ENCODE data around the gene PITPNB. TPM values are rescaled to one million over a fixed set of nuclear protein-coding genes. Genes with fewer than 3 reads are reported as not detected.

Gene PITPNB
- total RNA-seq, 1 experiment from 2014 or later = 70.7 TPM

DNA sequence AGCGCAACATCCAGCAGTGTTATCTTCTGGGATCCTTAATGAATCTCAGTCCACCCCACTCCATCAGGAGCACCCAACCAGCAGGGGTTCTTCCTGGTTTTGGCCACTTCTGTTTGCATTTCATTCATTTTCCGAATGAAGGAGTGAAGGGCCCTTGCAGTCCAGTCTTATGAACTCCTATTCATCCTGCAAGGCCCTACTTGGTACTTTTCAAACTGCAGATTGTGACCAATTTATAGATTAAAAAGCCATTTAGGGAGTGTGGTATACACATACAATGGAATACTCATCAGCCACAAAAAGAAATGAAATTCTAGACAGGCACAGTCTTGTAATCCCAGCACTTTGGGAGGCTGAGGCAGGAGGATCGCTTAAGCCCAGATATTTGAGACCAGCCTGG lies 107.3 kb downstream of the PITPNB start:
- Mint-ChIP-seq H3K4me3 (no peak overlapping the region), H3K36me3 (no peaks in the 10 kb centered on the region), H3K9me3 (no peaks in the 10 kb centered on the region), H3K27ac (no peak overlapping the region), H3K4me1 (peaks cover 27% of the 10 kb centered on the region), H3K27me3 (ENCODE audit: low read depth) (no peaks in the 10 kb centered on the region)
- ChIA-PET CTCF (no interaction called here), POLR2A (no interaction called here)
- no peak for ATAC-seq
- DNase-seq (ENCODE audit: low spot score) = no peak
- TF ChIP-seq ZNF317 (CRISPR knock-in tag; IDR thresholded peaks at IDR 0.05; ENCODE audit: borderline replicate concordance, low read depth) (no peak), RELA (CRISPR knock-in tag; IDR thresholded peaks at IDR 0.05; ENCODE audit: borderline replicate concordance) (no peak), GRHL2 (CRISPR knock-in tag; IDR thresholded peaks at IDR 0.05; ENCODE audit: insufficient replicate concordance, severe bottlenecking) (no peak), HMGA2 (CRISPR knock-in tag; IDR thresholded peaks at IDR 0.05) (no peak), E2F1 (CRISPR knock-in tag; IDR thresholded peaks at IDR 0.05) (no peak), NFYB (CRISPR knock-in tag; conservative IDR thresholded peaks at IDR 0.05; ENCODE audit: low read depth) (no peak), ATF1 (CRISPR knock-in tag; IDR thresholded peaks at IDR 0.05) (no peak), TP53 (CRISPR knock-in tag; IDR thresholded peaks at IDR 0.05) (no peak), FOXP1 (CRISPR knock-in tag; IDR thresholded peaks at IDR 0.05; ENCODE audit: borderline replicate concordance) (no peak), ZNF423 (CRISPR knock-in tag; IDR thresholded peaks at IDR 0.05) (no peak)
- TF ChIP-seq, protein P1, sequence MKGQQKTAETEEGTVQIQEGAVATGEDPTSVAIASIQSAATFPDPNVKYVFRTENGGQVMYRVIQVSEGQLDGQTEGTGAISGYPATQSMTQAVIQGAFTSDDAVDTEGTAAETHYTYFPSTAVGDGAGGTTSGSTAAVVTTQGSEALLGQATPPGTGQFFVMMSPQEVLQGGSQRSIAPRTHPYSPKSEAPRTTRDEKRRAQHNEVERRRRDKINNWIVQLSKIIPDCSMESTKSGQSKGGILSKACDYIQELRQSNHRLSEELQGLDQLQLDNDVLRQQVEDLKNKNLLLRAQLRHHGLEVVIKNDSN (CRISPR knock-in tag; IDR thresholded peaks at IDR 0.05) = no peak
- TF ChIP-seq, protein P2, sequence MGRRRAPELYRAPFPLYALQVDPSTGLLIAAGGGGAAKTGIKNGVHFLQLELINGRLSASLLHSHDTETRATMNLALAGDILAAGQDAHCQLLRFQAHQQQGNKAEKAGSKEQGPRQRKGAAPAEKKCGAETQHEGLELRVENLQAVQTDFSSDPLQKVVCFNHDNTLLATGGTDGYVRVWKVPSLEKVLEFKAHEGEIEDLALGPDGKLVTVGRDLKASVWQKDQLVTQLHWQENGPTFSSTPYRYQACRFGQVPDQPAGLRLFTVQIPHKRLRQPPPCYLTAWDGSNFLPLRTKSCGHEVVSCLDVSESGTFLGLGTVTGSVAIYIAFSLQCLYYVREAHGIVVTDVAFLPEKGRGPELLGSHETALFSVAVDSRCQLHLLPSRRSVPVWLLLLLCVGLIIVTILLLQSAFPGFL (CRISPR knock-in tag; IDR thresholded peaks at IDR 0.05; ENCODE audit: borderline replicate concordance) = no peak
- TF ChIP-seq, protein P3, sequence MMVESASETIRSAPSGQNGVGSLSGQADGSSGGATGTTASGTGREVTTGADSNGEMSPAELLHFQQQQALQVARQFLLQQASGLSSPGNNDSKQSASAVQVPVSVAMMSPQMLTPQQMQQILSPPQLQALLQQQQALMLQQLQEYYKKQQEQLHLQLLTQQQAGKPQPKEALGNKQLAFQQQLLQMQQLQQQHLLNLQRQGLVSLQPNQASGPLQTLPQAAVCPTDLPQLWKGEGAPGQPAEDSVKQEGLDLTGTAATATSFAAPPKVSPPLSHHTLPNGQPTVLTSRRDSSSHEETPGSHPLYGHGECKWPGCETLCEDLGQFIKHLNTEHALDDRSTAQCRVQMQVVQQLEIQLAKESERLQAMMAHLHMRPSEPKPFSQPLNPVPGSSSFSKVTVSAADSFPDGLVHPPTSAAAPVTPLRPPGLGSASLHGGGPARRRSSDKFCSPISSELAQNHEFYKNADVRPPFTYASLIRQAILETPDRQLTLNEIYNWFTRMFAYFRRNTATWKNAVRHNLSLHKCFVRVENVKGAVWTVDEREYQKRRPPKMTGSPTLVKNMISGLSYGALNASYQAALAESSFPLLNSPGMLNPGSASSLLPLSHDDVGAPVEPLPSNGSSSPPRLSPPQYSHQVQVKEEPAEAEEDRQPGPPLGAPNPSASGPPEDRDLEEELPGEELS (CRISPR knock-in tag; IDR thresholded peaks at IDR 0.05) = no peak
- TF ChIP-seq, protein P4, sequence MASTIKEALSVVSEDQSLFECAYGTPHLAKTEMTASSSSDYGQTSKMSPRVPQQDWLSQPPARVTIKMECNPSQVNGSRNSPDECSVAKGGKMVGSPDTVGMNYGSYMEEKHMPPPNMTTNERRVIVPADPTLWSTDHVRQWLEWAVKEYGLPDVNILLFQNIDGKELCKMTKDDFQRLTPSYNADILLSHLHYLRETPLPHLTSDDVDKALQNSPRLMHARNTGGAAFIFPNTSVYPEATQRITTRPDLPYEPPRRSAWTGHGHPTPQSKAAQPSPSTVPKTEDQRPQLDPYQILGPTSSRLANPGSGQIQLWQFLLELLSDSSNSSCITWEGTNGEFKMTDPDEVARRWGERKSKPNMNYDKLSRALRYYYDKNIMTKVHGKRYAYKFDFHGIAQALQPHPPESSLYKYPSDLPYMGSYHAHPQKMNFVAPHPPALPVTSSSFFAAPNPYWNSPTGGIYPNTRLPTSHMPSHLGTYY (CRISPR knock-in tag; IDR thresholded peaks at IDR 0.05) = no peak
- TF ChIP-seq, protein P5, sequence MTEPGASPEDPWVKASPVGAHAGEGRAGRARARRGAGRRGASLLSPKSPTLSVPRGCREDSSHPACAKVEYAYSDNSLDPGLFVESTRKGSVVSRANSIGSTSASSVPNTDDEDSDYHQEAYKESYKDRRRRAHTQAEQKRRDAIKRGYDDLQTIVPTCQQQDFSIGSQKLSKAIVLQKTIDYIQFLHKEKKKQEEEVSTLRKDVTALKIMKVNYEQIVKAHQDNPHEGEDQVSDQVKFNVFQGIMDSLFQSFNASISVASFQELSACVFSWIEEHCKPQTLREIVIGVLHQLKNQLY (CRISPR knock-in tag; IDR thresholded peaks at IDR 0.05) = no peak

DNA sequence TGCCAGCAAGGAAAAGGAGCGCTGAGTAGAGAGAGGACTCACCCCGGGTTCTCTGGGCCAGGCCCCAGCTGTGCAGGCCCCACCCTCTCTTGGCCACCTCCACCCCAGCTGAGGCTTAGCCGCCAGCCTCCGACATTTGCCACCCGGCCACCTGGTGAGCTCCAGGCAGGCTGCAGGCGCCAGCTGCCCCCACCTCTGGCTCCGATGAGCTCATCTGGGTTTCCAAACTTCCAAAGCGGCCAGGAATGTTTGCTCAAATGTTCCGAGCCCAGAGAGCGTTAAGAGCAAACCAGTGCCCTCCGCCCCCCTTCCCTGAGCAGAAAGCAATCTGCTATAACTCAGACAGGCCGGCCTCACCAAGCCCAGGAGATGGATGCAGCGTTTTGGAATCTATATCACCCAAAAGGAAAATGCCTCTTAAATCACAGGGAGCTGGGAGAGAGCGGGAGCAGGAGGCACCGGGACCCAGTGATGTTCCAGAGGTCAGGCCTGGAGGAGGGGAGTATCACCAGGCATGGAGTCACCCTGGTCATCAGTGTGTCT lies 108.4 kb downstream of the PITPNB start:
- Mint-ChIP-seq H3K9me3 (no peaks in the 10 kb centered on the region), H3K27ac (no peak overlapping the region), H3K4me1 (peaks cover 27% of the 10 kb centered on the region), H3K4me3 (no peak overlapping the region), H3K36me3 (no peaks in the 10 kb centered on the region), H3K27me3 (ENCODE audit: low read depth) (peaks cover under 1% of the 10 kb centered on the region; the same call in 1 of the 2 replicates)
- CTCF ChIA-PET = interaction anchor here (1.5 kb wide), 1 partner anchor 87 kb away, joined by 3 read pairs; no protein-coding TSS in a partner anchor
- DNase-seq (ENCODE audit: low spot score) (no peak), ATAC-seq (no peak; the same call in 1 of the 2 replicates)
- POLR2A ChIA-PET = no interaction called here
- TF ChIP-seq, protein P4 (CRISPR knock-in tag; IDR thresholded peaks at IDR 0.05) = no peak
- TF ChIP-seq ARID4B (CRISPR knock-in tag; IDR thresholded peaks at IDR 0.05; ENCODE audit: borderline replicate concordance) (no peak), SP1 (CRISPR knock-in tag; conservative IDR thresholded peaks at IDR 0.05) (no peak)

All from WTC11 (cell line).